ENCODE results near the gene ITM2C. TPM values are rescaled to one million over a fixed set of nuclear protein-coding genes. Genes with fewer than 3 reads are reported as not detected.

Gene ITM2C
- total and polyA plus RNA-seq, 2 of the 13 experiments (the other 11 are each of a cell fraction or from before 2014, with no cell fraction given): 70.5 to 270 TPM

GRCh38 chr2:230864605-230865306 lies at the start of gene ITM2C (continued):
- no peak for TF ChIP-seq ZBTB40 (IDR thresholded peaks at IDR 0.05)
- TF ChIP-seq ZBTB40 (CRISPR knock-in tag; IDR thresholded peaks at IDR 0.05): peak; percentile 58
- no peak for TF ChIP-seq CCDC6 (CRISPR knock-in tag; IDR thresholded peaks at IDR 0.05)
- TF ChIP-seq REPIN1 (CRISPR knock-in tag; IDR thresholded peaks at IDR 0.05; ENCODE audit: borderline replicate concordance, low read depth): no peak
- TF ChIP-seq MYPOP (CRISPR knock-in tag; IDR thresholded peaks at IDR 0.05): no peak
- no peak for TF ChIP-seq ZNF281 (CRISPR knock-in tag; IDR thresholded peaks at IDR 0.05; ENCODE audit: borderline replicate concordance)
- no peak for TF ChIP-seq HOXA7 (CRISPR knock-in tag; IDR thresholded peaks at IDR 0.05)
- TF ChIP-seq ZFYVE20 (CRISPR knock-in tag; IDR thresholded peaks at IDR 0.05; ENCODE audit: borderline replicate concordance, low read depth): no peak
- no peak for TF ChIP-seq CCAR2 (optimal IDR thresholded peaks at IDR 0.05; ENCODE audit: low read depth, low read length)
- no peak for TF ChIP-seq SMARCE1 (IDR thresholded peaks at IDR 0.05; ENCODE audit: borderline replicate concordance)
- TF ChIP-seq SRSF9 (IDR thresholded peaks at IDR 0.05; ENCODE audit: borderline replicate concordance, insufficient read depth, low read depth, low read length, poor library complexity, severe bottlenecking): no peak
- no peak for TF ChIP-seq ZNF260 (CRISPR knock-in tag; IDR thresholded peaks at IDR 0.05; ENCODE audit: borderline replicate concordance, low read depth)
- no peak for TF ChIP-seq GLMP (CRISPR knock-in tag; IDR thresholded peaks at IDR 0.05; ENCODE audit: borderline replicate concordance)
- TF ChIP-seq GTF2F1 (IDR thresholded peaks at IDR 0.05; ENCODE audit: low read length): no peak
